Stimulated activated naive CD4-positive, alpha-beta T cell treated with Interleukin-2 at 50 U/mL for 16 hours (primary cell): ENCODE results near the gene DEAF1.
"Not testable (repeated sequence)": the region's sequence is repeated elsewhere in the genome, so short reads cannot be mapped to it uniquely, and the experiment has no call there.

Experiments
- DNase-seq: peaks from one replicate; lab custom pipeline; 2025; lab: John Stamatoyannopoulos, UW

Gene DEAF1

GRCh38 chr11:701741-702461 is 6.9 kb upstream of the DEAF1 start:
- no peak for DNase-seq

GRCh38 chr11:699753-700152 is 4.7 kb upstream of the DEAF1 start:
- DNase-seq, result no peak

DNA sequence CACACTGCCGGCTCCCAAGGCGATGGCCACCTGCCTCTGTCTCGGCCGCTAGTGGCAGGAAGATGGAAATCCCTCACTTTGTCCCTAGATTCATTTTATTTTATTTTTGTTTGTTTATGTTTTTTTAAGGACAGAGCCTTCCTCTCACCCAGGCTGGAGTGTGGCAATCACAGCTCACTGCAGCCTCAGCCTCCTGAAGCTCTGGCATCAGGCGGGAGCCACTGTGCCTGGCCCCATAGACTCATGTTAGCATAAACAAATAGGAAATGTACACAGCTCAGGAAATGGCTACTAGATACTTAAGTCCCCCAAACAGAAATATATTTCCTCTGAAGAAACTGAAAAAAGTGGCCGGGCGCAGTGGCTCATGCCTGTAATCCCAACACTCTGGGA is 4.1 kb upstream of the DEAF1 start:
- DNase-seq, result no peak

DNA sequence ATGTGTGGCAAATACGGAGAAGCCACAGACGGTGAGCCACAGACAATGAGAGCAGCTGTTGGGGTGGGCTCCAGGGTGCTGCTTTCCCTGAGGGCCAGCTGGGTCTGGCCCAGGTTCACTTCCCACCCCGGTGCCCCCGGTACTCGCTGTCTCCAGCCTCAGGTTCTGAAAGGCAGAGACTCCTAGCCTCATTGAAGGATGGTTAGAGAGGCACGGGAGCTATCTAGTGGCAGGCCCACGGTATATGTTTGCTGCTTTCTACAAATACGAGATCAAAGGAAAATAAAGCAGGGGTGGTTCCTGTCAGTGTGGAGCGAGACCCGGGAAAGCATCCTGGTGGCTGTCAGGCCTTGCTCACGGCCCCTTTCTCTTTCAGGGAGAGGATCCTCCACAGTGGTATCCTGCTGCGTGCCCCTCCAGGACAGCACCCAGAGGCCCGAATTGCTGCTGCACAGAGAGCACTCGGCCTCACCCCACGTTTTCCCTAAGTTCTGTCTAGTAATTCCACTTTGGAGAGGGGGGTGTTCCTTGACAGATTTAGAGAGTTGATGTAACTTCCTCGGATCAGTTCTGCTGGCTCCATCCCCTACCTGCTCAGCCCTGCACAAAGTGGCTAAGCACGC is 3.6 kb upstream of the DEAF1 start:
- no peak for DNase-seq

DNA sequence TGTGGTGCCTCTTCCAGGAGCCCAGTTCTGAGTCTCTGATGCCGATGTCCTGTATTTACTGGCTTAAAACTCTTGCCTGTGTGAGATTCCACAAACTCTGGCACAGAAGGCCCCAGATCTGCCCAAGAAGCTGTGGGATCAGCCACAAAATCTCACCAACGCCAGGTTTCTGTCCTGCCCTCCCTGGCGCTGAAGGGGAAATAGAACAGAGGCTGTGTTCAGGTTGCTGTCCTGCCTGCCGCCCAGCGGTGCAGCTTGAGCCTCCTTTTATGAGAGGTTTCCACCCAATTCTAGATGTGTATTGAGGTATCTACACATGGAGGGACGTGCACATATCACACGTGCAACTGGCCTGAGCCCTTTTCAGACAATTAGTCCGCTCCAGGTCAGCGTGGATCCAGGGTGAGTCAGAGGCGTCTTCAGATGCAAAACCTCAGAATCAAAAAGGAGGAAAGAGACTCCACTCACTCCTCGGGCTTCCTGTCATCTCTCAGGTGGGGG is 2.8 kb upstream of the DEAF1 start:
- no peak for DNase-seq

DNA sequence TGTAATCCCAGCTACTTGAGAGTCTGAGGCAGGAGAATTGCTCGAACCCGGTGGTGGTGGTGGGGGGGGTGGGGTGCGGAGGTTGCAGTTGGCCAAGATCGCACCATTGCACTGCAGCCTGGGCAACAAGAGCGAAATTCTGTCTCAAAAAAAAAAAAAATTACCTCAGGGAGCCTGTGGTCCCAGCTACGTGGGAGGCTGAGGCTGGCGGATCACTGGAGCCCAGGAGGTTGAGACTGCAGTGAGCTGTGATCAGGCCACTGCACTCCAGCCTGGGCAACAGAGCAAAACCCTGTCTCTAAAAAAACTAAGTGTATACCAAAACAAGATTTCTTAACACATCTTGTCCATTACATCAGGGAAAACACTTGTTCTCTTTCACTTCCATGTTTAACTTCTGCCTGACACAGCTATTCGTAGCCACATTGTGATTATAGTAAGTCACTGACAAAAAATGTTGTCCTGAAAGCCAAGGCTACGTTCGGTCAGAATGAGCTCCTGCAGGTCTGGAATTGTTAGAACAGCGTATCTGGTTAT is 2.0 kb upstream of the DEAF1 start:
- DNase-seq, result no peak

GRCh38 chr11:695538-696248 is 671 bp upstream of the DEAF1 start, which contains the start of gene TMEM80:
TMEM80 (plus strand) TSS chr11:695816; CDS start chr11:695828, 12 bp downstream.
- peak; percentile 97 for DNase-seq

DNA sequence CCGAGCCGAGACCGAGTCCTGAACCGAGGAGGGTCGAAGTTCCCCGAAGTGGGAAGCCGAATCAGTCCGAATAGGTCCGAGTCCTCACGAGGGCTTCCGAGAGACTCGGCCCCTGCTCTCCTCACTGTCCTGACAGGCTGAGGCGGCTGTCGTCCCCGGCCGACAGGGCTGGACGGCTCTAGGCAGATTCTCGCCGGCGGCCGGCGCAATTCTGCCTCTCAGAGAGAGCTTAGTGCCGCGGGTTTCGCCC is 191 bp upstream of the DEAF1 start:
- no peak for DNase-seq

GRCh38 chr11:693887-694562 is 997 bp downstream of the DEAF1 start:
- DNase-seq, result no peak

- DNase-seq, result no peak
Measured at GRCh38 chr11:693415-693831, 1.6 kb downstream of the DEAF1 start.

DNA sequence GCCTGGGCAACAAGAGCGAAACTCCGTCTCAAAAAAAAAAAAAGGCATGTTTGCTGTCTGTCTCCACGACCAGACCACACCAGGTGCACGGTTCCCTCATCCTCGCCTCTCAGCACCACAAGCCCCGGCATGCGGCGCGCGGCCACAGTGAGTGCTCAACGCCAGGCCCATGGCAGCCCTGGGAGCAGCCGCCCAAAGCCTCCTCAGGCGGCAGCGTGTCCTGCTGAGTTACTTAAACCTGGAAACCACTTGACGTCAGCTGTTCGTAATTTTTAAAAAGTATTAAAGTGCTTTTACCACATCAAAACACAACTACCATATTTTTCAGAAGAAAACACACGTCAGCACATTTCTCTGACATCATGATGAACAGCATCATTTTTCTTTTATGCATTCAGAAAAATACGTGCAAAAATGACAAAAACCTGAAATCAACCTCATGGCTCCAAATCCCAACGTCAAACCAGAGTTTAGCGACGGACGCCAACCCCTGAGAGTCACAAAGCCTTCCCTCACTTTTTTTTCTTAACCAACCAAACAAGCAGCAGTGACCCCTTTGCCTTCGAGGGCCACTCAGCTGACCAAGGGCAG is 2.1 kb downstream of the DEAF1 start:
- DNase-seq, result no peak

DNA sequence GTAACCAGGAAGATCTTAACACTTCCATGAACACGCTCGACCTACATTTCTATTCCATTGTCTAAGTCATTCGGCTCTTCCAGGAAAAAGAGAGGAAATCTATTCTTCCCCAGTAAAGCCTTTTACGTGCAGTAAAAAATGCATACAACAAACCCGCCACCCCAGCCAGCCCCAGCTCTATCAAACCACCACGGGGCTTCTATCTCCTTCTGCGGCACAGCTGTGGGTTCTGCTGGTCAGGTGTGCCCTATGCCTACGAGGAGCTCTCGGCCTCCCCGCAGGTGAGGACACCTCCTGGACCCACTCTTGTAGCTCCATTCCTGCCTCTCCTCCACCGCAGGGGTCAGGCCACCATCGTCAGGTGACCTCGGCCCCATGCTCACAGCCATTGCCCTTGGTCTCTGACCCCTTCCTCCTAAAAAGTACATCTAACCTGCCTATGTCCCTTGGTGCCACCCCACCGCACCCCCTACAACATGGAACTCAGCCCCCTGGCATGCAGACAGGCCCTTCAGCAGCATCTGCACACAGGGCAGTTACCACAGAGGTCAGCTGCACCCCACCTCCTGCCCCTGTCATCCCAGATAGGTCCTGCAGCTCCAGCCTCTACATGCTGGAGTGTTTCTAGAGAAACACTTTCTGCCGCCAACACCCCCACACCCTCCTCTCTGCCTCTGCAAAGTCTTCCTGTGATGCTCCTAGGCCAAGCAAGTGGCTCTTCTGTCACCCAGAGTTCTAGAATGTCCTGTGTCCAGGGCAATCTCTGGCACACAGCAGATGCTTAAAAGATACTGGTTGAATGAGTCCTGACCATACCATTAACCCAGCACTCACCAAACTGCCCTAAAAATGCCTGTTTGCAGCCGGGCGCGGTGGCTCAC is 3.1 kb downstream of the DEAF1 start:
- no peak for DNase-seq

GRCh38 chr11:690738-691633 is 4.0 kb downstream of the DEAF1 start:
- DNase-seq, result no peak

DNA sequence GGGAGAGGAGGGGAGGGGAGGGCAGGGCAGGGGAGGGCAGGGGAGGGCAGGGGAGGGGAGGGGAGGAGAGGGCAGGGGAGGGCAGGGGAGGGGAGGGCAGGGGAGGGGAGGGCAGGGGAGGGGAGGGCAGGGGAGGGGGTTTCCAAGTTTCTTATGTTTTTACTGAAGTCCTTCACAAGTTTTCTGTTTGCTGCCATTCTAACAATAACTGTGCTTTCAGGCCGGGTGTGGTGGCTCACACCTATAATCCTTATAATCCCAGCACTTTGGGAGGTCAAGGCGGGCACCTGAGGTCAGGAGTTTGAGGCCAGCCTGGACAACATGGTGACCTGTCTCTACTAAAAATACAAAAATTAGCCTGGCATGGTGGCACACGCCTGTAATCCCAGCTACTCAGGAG is 4.8 kb downstream of the DEAF1 start:
- DNase-seq, result not testable (repeated sequence)

- no peak for DNase-seq
Measured at GRCh38 chr11:689625-690024, 5.4 kb downstream of the DEAF1 start.

- no peak for DNase-seq
Measured at GRCh38 chr11:688681-689080, 6.3 kb downstream of the DEAF1 start.

DNA sequence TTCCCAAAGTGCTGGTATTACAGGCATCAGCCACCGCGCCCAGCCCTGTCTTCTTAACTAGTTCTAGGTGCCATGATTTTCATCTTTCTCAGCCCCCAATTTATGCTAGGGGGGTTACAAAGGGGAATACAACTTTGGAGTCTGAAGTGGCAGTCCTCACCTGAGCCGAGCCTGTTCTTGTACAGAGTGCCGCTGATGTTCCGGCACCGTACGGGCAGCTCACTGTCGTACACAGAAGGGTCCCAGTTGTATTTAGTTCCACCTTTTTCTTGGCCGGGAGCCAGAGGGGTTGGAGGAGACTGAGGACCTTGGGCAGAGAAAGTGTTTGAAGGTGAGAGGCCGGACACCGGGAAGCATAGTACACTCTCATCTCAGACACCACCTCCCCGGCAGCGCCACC is 7.3 kb downstream of the DEAF1 start:
- DNase-seq, result no peak

GRCh38 chr11:686451-687243 is 8.4 kb downstream of the DEAF1 start:
- no peak for DNase-seq

- no peak for DNase-seq
Measured at GRCh38 chr11:680970-681369, 14.1 kb downstream of the DEAF1 start.
